ENCODE results near the gene GRID1.

DNA sequence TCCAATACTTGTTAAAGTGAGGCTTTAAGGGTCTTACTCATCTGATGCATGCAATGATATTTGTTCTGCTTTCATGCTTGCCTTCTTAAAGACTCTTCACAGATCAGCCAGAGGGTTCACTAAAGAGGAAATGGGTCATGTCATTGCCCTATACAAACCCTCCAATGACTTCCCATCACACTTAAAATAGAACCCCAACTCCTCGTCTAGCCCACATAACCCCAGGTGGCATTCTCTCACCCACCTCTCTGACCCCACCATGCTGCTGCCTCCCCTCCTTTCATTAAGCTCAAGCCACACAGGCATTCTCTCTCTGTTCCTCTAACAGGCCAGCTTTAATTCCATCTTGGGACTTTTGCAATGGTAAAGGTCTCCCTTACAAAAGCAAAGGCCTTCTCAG lies 253.6 kb downstream of the GRID1 start:
- no peak for TF ChIP-seq EZH2 (IDR thresholded peaks at IDR 0.05; ENCODE audit: insufficient read depth, poor library complexity, severe bottlenecking)
- no peak for TF ChIP-seq EZH2phosphoT487 (IDR thresholded peaks at IDR 0.05; ENCODE audit: insufficient read depth, low read depth)
